Breast epithelium (tissue), 4 donors: ENCODE measurements around the gene KLHL21. TPM values are rescaled to one million over a fixed set of nuclear protein-coding genes. Genes with fewer than 3 reads are reported as not detected.

ENCODE experiments used
- DNase-seq, 2 donors: peaks; one replicate each; pipeline ENCODE4 v3.0.0-alpha.2; 2019; ENCODE audit warnings: low spot score in 2 of 2
- H3K27ac ChIP-seq, 2 donors: fragments of 200-600 bp; sonication (generic) in 1 of 2; one replicate each; pipeline ENCODE4 v1.5.1; 2016 to 2019; ENCODE audit warnings: mild to moderate bottlenecking in 1 of 2
- H3K27me3 ChIP-seq, 2 donors: fragments of 200-600 bp; sonication (generic) in 1 of 2; one replicate each; pipeline versions ENCODE4 v1.5.1 to v1.6.0; 2017 to 2019; ENCODE audit warnings: control low read depth in 1 of 2, mild to moderate bottlenecking in 1 of 2
- H3K36me3 ChIP-seq: fragments of 200-600 bp; one replicate; pipeline ENCODE4 v1.5.1; 2019
- H3K4me1 ChIP-seq, 2 donors: fragments of 200-600 bp; sonication (generic); one replicate each; pipeline ENCODE4 v1.5.1; 2016 to 2019; ENCODE audit warnings: control low read depth in 1 of 2
- H3K4me3 ChIP-seq, 3 donors: fragments of 200-600 bp; sonication (generic); 1 replicate in 2 of 3; 2 replicates in 1 of 3; pipeline ENCODE4 v1.5.1; 2016 to 2019; ENCODE audit warnings: mild to moderate bottlenecking in 3 of 3, moderate library complexity in 2 of 3
- H3K9me3 ChIP-seq, 2 donors: fragments of 200-600 bp; sonication (generic) in 1 of 2; one replicate each; pipeline ENCODE4 v1.5.1; 2016 to 2019; ENCODE audit warnings: control low read depth in 1 of 2
- CTCF ChIP-seq, 3 donors: fragments of 450-650 bp; IDR thresholded peaks; one replicate each; pipeline ENCODE4 v1.5.1; 2016 to 2017; ENCODE audit warnings: antibody characterized with exemption in 3 of 3, mild to moderate bottlenecking in 3 of 3, moderate library complexity in 3 of 3
- POLR2A ChIP-seq: fragments of 450-650 bp; IDR thresholded peaks from one replicate; pipeline ENCODE4 v1.6.1; 2016; ENCODE audit warnings: antibody characterized with exemption, mild to moderate bottlenecking, moderate library complexity
- POLR2AphosphoS5 ChIP-seq, 3 donors: sonication (generic); formaldehyde crosslinking; IDR thresholded peaks; one replicate each; pipeline ENCODE4 v1.6.1; 2017; ENCODE audit warnings: antibody characterized with exemption in 3 of 3
- intact Hi-C: fragments of 100-400 bp; cut with DNase I; formaldehyde crosslinking; loops from one replicate; pipeline ENCODE4 v1.15.1; 2023; ENCODE audit warnings: low total_unique reads
- total RNA-seq, 3 donors: library from RNA; depleted of rRNA; stranded (reverse); fragments of >200 nt; gene quantifications; one replicate each; pipeline ENCODE4 v1.1.0, GENCODE V29; 2016

KLHL21 gene
- total RNA-seq, 3 donors from 2014 or later: 45.2 to 61.3 (median 58.1) TPM

- peak overlapping the region; percentile 96 to 100 (median 99) for H3K4me3 ChIP-seq
- TF ChIP-seq POLR2AphosphoS5 (IDR thresholded peaks at IDR 0.05) (peak in 2 of 3 donors; percentile 33 to 48), CTCF (IDR thresholded peaks at IDR 0.05) (peak in 1 of 3 donors; percentile 14), POLR2A (peak; percentile 17)
- H3K4me1 ChIP-seq: peaks cover 0 to 7% of the 10 kb centered on the region in 2 donors
- no peaks in the 10 kb centered on the region for H3K9me3 ChIP-seq
- DNase-seq: peak; percentile 65 to 70
- intact Hi-C loops: no loop called here
- H3K27me3 ChIP-seq: no peaks in the 10 kb centered on the region
- no peaks in the 10 kb centered on the region for H3K36me3 ChIP-seq
- H3K27ac ChIP-seq: peak overlapping the region; percentile 98 to 99
These were observed 10.1 kb upstream of the KLHL21 start for GRCh38 chr1:6612641-6613360.

- peaks cover 8 to 17% of the 10 kb centered on the region in 2 donors for H3K4me1 ChIP-seq
- TF ChIP-seq POLR2A (peak; percentile 33), CTCF (IDR thresholded peaks at IDR 0.05) (peak; percentile 21 to 52 (median 22)), POLR2AphosphoS5 (IDR thresholded peaks at IDR 0.05) (peak; percentile 70 to 73 (median 71))
- intact Hi-C loops: no loop called here
- H3K9me3 ChIP-seq: no peaks in the 10 kb centered on the region
- no peaks in the 10 kb centered on the region for H3K27me3 ChIP-seq
- peak overlapping the region; percentile 73 to 97 (median 96) for H3K4me3 ChIP-seq
- H3K27ac ChIP-seq: peak overlapping the region; percentile 98 to 99
- no peaks in the 10 kb centered on the region for H3K36me3 ChIP-seq
- peak; percentile 71 to 94 for DNase-seq
These were observed 1.4 kb upstream of the KLHL21 start for GRCh38 chr1:6603915-6604558.

- no peak for DNase-seq
- Histone ChIP-seq H3K27ac (peak overlapping the region; percentile 98 to 99), H3K4me1 (peaks cover 12 to 17% of the 10 kb centered on the region in 2 donors), H3K9me3 (no peaks in the 10 kb centered on the region), H3K27me3 (no peaks in the 10 kb centered on the region), H3K4me3 (peak overlapping the region; percentile 73 to 97 (median 96)), H3K36me3 (no peaks in the 10 kb centered on the region)
- TF ChIP-seq POLR2A (peak; percentile 47), POLR2AphosphoS5 (IDR thresholded peaks at IDR 0.05) (peak in 1 of 3 donors; percentile 23), CTCF (IDR thresholded peaks at IDR 0.05) (no peak)
- intact Hi-C loops: no loop called here
These were observed 707 bp upstream of the KLHL21 start for GRCh38 chr1:6603238-6603914.

- no peaks in the 10 kb centered on the region for H3K9me3 ChIP-seq
- H3K4me1 ChIP-seq: peaks cover 19 to 25% of the 10 kb centered on the region in 2 donors
- intact Hi-C loops: no loop called here
- H3K27ac ChIP-seq: peak overlapping the region; percentile 98 to 99
- DNase-seq: no peak
- H3K4me3 ChIP-seq: peak overlapping the region; percentile 73 to 97 (median 96)
- no peaks in the 10 kb centered on the region for H3K27me3 ChIP-seq
- H3K36me3 ChIP-seq: no peaks in the 10 kb centered on the region
- TF ChIP-seq POLR2AphosphoS5 (IDR thresholded peaks at IDR 0.05): peak in 2 of 3 donors; percentile 6 to 39
- no peak for TF ChIP-seq CTCF (IDR thresholded peaks at IDR 0.05)
- TF ChIP-seq POLR2A: no peak
These were observed 573 bp downstream of the KLHL21 start for GRCh38 chr1:6601923-6602668.
